Transverse colon (tissue), 4 donors: ENCODE results near the gene SBF2.

Experiments used
- EP300 ChIP-seq: sonication (generic); formaldehyde crosslinking; IDR thresholded peaks from one replicate; pipeline ENCODE4 v1.6.1; 2017; ENCODE audit warnings: antibody characterized with exemption, low read depth
- POLR2A ChIP-seq: fragments of 450-650 bp; IDR thresholded peaks from one replicate; pipeline ENCODE4 v1.6.1; 2016; ENCODE audit warnings: antibody characterized with exemption, mild to moderate bottlenecking, moderate library complexity
- POLR2AphosphoS5 ChIP-seq, 3 donors: sonication (generic); formaldehyde crosslinking; IDR thresholded peaks; one replicate each; pipeline ENCODE4 v1.6.1; 2016; ENCODE audit warnings: antibody characterized with exemption in 3 of 3
- TF ChIP-seq, protein P1 (sequence below), 5 experiments: fragments of 200-600 bp in 3 of 5; fragments of 450-650 bp in 2 of 5; sonication (generic) in 3 of 5; IDR thresholded peaks; 1 replicate in 2 of 5; 2 replicates in 3 of 5; pipeline ENCODE4 v1.5.1; 2016 to 2017; ENCODE audit warnings: antibody characterized with exemption in 5 of 5, inconsistent platforms in 3 of 5, mild to moderate bottlenecking in 2 of 5, moderate library complexity in 1 of 5

DNA sequence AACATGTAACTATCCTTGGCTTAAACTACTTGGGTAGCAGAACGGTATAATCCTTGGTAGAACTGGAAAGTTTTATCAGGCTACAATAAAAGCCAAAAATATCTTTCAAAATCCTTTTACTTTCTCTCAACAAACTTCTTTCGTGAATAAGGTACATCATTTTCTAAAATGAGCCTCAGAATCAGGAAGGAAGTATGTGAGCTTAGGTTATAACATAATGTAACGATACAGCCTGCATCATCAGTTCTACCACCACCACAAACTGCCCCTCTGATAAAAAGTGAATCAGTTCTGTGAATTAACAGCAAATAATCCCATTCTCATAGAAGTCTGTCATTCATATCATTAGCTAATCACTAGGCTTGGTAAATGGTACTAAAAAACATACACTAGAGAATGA is 244.3 kb downstream of the SBF2 start:
- TF ChIP-seq, protein P1, sequence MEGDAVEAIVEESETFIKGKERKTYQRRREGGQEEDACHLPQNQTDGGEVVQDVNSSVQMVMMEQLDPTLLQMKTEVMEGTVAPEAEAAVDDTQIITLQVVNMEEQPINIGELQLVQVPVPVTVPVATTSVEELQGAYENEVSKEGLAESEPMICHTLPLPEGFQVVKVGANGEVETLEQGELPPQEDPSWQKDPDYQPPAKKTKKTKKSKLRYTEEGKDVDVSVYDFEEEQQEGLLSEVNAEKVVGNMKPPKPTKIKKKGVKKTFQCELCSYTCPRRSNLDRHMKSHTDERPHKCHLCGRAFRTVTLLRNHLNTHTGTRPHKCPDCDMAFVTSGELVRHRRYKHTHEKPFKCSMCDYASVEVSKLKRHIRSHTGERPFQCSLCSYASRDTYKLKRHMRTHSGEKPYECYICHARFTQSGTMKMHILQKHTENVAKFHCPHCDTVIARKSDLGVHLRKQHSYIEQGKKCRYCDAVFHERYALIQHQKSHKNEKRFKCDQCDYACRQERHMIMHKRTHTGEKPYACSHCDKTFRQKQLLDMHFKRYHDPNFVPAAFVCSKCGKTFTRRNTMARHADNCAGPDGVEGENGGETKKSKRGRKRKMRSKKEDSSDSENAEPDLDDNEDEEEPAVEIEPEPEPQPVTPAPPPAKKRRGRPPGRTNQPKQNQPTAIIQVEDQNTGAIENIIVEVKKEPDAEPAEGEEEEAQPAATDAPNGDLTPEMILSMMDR (IDR thresholded peaks at IDR 0.05): no peak
- TF ChIP-seq POLR2A (no peak), POLR2AphosphoS5 (IDR thresholded peaks at IDR 0.05) (no peak), EP300 (no peak)
